ENCODE data around the gene MOB1A. TPM values are rescaled to one million over a fixed set of nuclear protein-coding genes. Genes with fewer than 3 reads are reported as not detected.

The MOB1A gene
- total RNA-seq, 1 donor from 2014 or later: 60.5 TPM

DNA sequence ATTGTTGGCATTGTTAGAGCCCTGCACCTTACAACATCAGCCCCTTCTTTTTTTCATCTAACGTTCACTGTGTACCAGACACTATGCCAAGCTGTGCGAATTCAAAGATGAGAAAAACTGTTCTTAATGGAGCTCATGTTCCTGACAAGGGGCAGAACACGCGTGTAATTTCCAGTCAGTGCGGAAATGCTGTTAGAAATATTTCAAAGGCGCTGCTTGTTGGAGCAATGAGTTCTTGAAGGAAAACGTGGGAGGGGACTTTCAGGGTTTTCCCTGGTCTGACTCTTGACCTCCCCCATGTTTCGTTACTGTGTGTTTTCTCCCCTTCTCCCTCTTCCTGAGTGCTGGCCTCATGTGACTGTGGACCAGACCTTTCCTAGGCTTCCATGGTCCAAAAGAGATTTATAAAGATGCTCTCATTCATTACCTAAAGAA, 21.2 kb upstream of the MOB1A start:
- Mint-ChIP-seq H3K36me3 (ENCODE audit: unreplicated experiment) (peaks cover 4% of the 10 kb centered on the region), H3K9me3 (ENCODE audit: unreplicated experiment) (peaks cover 17% of the 10 kb centered on the region), H3K27me3 (ENCODE audit: unreplicated experiment) (peaks cover 17% of the 10 kb centered on the region), H3K4me3 (ENCODE audit: unreplicated experiment) (peak overlapping the region; percentile 100), H3K4me1 (ENCODE audit: low read depth, unreplicated experiment) (peaks cover 10% of the 10 kb centered on the region), H3K27ac (ENCODE audit: unreplicated experiment) (peak overlapping the region; percentile 99)
- TF ChIP-seq, protein P1, sequence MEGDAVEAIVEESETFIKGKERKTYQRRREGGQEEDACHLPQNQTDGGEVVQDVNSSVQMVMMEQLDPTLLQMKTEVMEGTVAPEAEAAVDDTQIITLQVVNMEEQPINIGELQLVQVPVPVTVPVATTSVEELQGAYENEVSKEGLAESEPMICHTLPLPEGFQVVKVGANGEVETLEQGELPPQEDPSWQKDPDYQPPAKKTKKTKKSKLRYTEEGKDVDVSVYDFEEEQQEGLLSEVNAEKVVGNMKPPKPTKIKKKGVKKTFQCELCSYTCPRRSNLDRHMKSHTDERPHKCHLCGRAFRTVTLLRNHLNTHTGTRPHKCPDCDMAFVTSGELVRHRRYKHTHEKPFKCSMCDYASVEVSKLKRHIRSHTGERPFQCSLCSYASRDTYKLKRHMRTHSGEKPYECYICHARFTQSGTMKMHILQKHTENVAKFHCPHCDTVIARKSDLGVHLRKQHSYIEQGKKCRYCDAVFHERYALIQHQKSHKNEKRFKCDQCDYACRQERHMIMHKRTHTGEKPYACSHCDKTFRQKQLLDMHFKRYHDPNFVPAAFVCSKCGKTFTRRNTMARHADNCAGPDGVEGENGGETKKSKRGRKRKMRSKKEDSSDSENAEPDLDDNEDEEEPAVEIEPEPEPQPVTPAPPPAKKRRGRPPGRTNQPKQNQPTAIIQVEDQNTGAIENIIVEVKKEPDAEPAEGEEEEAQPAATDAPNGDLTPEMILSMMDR (IDR thresholded peaks at IDR 0.05; ENCODE audit: partially characterized antibody, unreplicated experiment): no peak
- DNase-seq: no peak

DNA sequence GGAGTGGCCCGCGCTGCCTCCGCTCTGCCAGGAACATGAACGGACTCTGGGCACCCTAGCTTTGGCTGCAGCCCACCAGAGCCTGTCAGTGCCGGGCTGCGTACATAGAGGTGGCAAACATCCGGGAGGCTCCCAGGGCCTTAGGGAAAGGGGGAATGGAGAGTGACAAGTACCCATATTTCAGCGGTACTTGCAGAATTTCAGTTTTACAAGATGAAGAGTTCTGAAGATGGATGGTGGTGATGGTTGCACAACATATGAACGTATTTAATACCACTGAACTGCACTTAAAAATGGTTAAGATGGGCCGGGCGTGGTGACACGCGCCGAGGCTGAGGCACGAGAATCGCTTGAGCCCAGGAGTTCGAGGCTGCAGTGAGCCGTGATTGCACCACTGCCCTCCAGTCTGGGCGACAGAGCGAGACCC, 20.6 kb upstream of the MOB1A start:
- no peak for DNase-seq
- Mint-ChIP-seq H3K36me3 (ENCODE audit: unreplicated experiment) (peaks cover 4% of the 10 kb centered on the region), H3K9me3 (ENCODE audit: unreplicated experiment) (peaks cover 17% of the 10 kb centered on the region), H3K4me3 (ENCODE audit: unreplicated experiment) (peak overlapping the region; percentile 100), H3K27me3 (ENCODE audit: unreplicated experiment) (peaks cover 17% of the 10 kb centered on the region), H3K4me1 (ENCODE audit: low read depth, unreplicated experiment) (peaks cover 10% of the 10 kb centered on the region), H3K27ac (ENCODE audit: unreplicated experiment) (peak overlapping the region; percentile 99)
- TF ChIP-seq, protein P1 (IDR thresholded peaks at IDR 0.05; ENCODE audit: partially characterized antibody, unreplicated experiment): peak; percentile 30

DNA sequence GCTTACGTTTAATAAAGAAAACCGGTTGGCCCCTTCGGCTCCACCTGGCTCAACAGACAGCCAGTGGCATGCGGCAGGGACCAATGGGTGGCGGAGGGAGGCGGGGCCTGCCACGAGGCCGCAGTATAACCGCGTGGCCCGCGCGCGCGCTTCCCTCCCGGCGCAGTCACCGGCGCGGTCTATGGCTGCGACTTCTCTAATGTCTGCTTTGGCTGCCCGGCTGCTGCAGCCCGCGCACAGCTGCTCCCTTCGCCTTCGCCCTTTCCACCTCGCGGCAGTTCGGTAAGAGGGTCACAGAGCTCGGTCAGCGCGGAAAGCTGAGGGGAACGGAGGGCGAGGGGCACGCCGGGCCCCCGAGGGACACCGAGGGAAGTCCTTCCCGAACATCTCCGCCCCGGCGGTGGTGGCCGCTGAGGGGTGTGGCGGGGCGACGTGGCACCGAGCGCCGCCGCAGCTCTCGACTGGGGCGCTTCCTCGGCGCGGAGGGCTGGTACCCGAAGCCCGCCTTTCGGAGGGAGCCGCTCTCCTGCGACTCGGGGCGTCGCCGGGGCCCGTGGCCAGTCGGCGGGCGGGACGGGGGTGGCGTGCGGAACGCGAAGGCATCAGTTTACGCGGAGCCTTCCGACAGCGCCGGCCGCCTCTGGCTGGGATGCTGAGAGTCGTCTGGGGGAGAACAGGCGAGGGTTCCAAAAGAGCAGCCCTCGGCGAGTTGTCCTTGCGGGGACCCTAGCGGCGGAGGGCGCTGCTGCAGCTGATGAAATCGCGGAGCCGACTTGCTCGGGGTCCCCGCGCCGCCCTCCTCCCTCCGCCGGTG, 20.0 kb upstream of the MOB1A start, which contains the start of gene MTHFD2:
TSS of gene MTHFD2 (plus strand) at position 155 of the 814 bp plus-strand sequence. CDS start at position 182, 27 bp downstream.
- Mint-ChIP-seq H3K27me3 (ENCODE audit: unreplicated experiment) (peaks cover 17% of the 10 kb centered on the region), H3K4me1 (ENCODE audit: low read depth, unreplicated experiment) (peaks cover 9% of the 10 kb centered on the region), H3K4me3 (ENCODE audit: unreplicated experiment) (peak within 1 kb of the TSS; percentile 100), H3K27ac (ENCODE audit: unreplicated experiment) (peak within 1 kb of the TSS; percentile 100), H3K36me3 (ENCODE audit: unreplicated experiment) (peaks cover 4% of the 10 kb centered on the region), H3K9me3 (ENCODE audit: unreplicated experiment) (peaks cover 17% of the 10 kb centered on the region)
- TF ChIP-seq, protein P1 (IDR thresholded peaks at IDR 0.05; ENCODE audit: partially characterized antibody, unreplicated experiment): peak; percentile 99
- peak; percentile 98 for DNase-seq

DNA sequence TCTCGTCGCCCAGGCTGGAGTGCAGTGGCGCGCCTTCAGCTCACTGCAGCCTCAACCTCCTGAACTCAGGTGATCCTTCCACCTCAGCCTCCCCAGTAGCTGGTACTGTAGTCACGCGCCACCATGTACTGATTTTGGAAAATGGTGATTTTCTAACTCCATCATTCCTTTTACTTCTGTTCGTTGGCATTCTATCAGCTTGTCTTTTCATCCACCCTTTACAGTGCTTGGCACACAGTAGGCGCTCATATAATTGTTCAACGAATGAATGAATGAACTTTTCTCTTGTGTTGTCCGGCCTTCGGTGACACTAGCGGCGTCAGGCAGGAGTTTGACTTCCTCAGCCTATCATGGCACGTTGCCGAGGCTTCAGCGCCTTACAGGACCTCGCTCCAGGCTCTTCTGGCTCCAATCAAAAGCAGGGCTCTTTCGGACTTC, 19.4 kb upstream of the MOB1A start:
- H3K27me3 Mint-ChIP-seq (ENCODE audit: unreplicated experiment): peaks cover 17% of the 10 kb centered on the region
- H3K27ac Mint-ChIP-seq (ENCODE audit: unreplicated experiment): peak overlapping the region; percentile 100
- no peak for DNase-seq
- H3K4me1 Mint-ChIP-seq (ENCODE audit: low read depth, unreplicated experiment): peaks cover 7% of the 10 kb centered on the region
- peaks cover 4% of the 10 kb centered on the region for H3K36me3 Mint-ChIP-seq (ENCODE audit: unreplicated experiment)
- TF ChIP-seq, protein P1 (IDR thresholded peaks at IDR 0.05; ENCODE audit: partially characterized antibody, unreplicated experiment): no peak
- H3K4me3 Mint-ChIP-seq (ENCODE audit: unreplicated experiment): peak overlapping the region; percentile 97
- peaks cover 17% of the 10 kb centered on the region for H3K9me3 Mint-ChIP-seq (ENCODE audit: unreplicated experiment)

DNA sequence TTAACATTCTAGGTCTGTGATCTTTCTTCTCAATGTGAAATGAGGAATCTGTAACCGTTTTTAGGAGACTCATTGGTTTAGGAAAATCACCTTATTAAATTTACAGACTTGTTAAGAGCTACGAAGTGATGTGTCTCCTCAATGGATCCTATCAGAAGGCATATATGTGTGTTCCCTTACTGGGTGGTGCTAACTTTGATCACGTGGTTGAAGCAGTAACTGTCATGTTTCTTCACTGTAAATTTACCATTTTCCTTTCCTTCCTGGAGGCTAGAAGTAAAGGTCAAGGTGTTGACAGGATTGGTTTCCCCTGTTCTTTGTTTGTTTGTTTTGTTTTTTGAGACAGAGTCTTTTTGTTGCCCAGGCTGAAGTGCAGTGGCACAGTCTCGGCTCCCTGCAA, 18.4 kb upstream of the MOB1A start:
- no peak for DNase-seq
- Mint-ChIP-seq H3K4me3 (ENCODE audit: unreplicated experiment) (peak overlapping the region; percentile 57), H3K36me3 (ENCODE audit: unreplicated experiment) (peaks cover 4% of the 10 kb centered on the region), H3K9me3 (ENCODE audit: unreplicated experiment) (peaks cover 17% of the 10 kb centered on the region), H3K4me1 (ENCODE audit: low read depth, unreplicated experiment) (peaks cover 7% of the 10 kb centered on the region), H3K27me3 (ENCODE audit: unreplicated experiment) (peaks cover 17% of the 10 kb centered on the region), H3K27ac (ENCODE audit: unreplicated experiment) (no peak overlapping the region)
- TF ChIP-seq, protein P1 (IDR thresholded peaks at IDR 0.05; ENCODE audit: partially characterized antibody, unreplicated experiment): no peak
